ENCODE results near the gene SASH1. TPM values are rescaled to one million over a fixed set of nuclear protein-coding genes. Genes with fewer than 3 reads are reported as not detected.

Gene SASH1
- polyA plus RNA-seq, 1 donor from 2014 or later, result 7.0 TPM

DNA sequence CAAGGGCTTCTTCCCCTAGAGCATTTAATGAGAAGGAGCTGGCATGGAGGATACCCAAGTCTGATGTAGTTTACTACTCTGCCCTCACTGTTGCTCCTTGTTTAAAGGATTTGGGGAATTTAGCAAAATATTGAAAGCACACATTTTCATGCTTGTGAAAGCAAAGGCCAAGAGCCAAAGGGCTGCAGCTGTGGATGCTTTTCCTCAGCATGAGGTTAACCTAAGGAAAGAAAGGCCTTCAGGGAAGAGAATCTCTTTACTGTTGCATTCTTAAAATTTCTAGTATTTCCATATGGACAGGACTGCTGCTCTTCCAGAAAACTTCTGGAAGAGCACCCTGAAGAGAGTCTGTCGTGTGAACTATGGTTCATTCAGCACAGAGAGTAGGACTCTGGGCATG, 45.9 kb upstream of the SASH1 start:
- Histone ChIP-seq H3K27me3 (ENCODE audit: insufficient read depth, low read depth, low read length) (no peaks in the 10 kb centered on the region), H3K27ac (ENCODE audit: low read length) (no peak overlapping the region), H3F3A (ENCODE audit: insufficient read depth, low read length, poor library complexity, severe bottlenecking) (no peaks in the 10 kb centered on the region), H3K9ac (ENCODE audit: low read length) (no peak overlapping the region), H4K20me1 (ENCODE audit: insufficient read depth) (no peaks in the 10 kb centered on the region), H3K4me3 (ENCODE audit: low read length) (no peak overlapping the region), H3K9me3 (ENCODE audit: low read length) (no peaks in the 10 kb centered on the region), H2AFZ (ENCODE audit: low read depth, low read length) (no peak overlapping the region), H3K79me2 (replicated peaks; ENCODE audit: insufficient read depth, low read length) (no peaks in the 10 kb centered on the region), H3K4me2 (ENCODE audit: low read length) (no peak overlapping the region), H3K36me3 (ENCODE audit: insufficient read depth, low read length) (no peaks in the 10 kb centered on the region), H3K9me2 (ENCODE audit: insufficient read depth, low read length) (no peaks in the 10 kb centered on the region)
- TF ChIP-seq SMC3 (conservative IDR thresholded peaks at IDR 0.05; ENCODE audit: poor library complexity) (no peak), EZH2 (IDR thresholded peaks at IDR 0.05; ENCODE audit: borderline replicate concordance, insufficient read depth, low read length, poor library complexity, severe bottlenecking) (no peak)

GRCh38 chr6:148298683-148299082, 44.0 kb upstream of the SASH1 start:
- H3K27me3 ChIP-seq (ENCODE audit: insufficient read depth, low read depth, low read length), result no peaks in the 10 kb centered on the region
- no peaks in the 10 kb centered on the region for H3K36me3 ChIP-seq (ENCODE audit: insufficient read depth, low read length)
- H3F3A ChIP-seq (ENCODE audit: insufficient read depth, low read length, poor library complexity, severe bottlenecking), result no peaks in the 10 kb centered on the region
- H3K79me2 ChIP-seq (replicated peaks; ENCODE audit: insufficient read depth, low read length), result no peaks in the 10 kb centered on the region
- H3K9ac ChIP-seq (ENCODE audit: low read length), result no peak overlapping the region
- H3K9me2 ChIP-seq (ENCODE audit: insufficient read depth, low read length), result no peaks in the 10 kb centered on the region
- no peak overlapping the region for H3K4me3 ChIP-seq (ENCODE audit: low read length)
- no peaks in the 10 kb centered on the region for H3K9me3 ChIP-seq (ENCODE audit: low read length)
- H4K20me1 ChIP-seq (ENCODE audit: insufficient read depth), result no peaks in the 10 kb centered on the region
- H2AFZ ChIP-seq (ENCODE audit: low read depth, low read length), result no peak overlapping the region
- H3K27ac ChIP-seq (ENCODE audit: low read length), result no peak overlapping the region
- H3K4me2 ChIP-seq (ENCODE audit: low read length), result no peak overlapping the region
- TF ChIP-seq EP300 (conservative IDR thresholded peaks at IDR 0.05; ENCODE audit: poor library complexity, severe bottlenecking) (no peak), RAD21 (conservative IDR thresholded peaks at IDR 0.05) (no peak), TAF1 (IDR thresholded peaks at IDR 0.05; ENCODE audit: low read depth) (no peak), MXI1 (conservative IDR thresholded peaks at IDR 0.05; ENCODE audit: poor library complexity, severe bottlenecking) (no peak), REST (IDR thresholded peaks at IDR 0.05; ENCODE audit: borderline replicate concordance) (no peak), SMC3 (conservative IDR thresholded peaks at IDR 0.05; ENCODE audit: poor library complexity) (no peak), EZH2 (IDR thresholded peaks at IDR 0.05; ENCODE audit: borderline replicate concordance, insufficient read depth, low read length, poor library complexity, severe bottlenecking) (no peak), POLR2AphosphoS5 (IDR thresholded peaks at IDR 0.05) (no peak)
- TF ChIP-seq, protein P1, sequence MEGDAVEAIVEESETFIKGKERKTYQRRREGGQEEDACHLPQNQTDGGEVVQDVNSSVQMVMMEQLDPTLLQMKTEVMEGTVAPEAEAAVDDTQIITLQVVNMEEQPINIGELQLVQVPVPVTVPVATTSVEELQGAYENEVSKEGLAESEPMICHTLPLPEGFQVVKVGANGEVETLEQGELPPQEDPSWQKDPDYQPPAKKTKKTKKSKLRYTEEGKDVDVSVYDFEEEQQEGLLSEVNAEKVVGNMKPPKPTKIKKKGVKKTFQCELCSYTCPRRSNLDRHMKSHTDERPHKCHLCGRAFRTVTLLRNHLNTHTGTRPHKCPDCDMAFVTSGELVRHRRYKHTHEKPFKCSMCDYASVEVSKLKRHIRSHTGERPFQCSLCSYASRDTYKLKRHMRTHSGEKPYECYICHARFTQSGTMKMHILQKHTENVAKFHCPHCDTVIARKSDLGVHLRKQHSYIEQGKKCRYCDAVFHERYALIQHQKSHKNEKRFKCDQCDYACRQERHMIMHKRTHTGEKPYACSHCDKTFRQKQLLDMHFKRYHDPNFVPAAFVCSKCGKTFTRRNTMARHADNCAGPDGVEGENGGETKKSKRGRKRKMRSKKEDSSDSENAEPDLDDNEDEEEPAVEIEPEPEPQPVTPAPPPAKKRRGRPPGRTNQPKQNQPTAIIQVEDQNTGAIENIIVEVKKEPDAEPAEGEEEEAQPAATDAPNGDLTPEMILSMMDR (IDR thresholded peaks at IDR 0.05; ENCODE audit: poor library complexity, severe bottlenecking), result no peak

- TF ChIP-seq EP300 (conservative IDR thresholded peaks at IDR 0.05; ENCODE audit: poor library complexity, severe bottlenecking), result no peak
- no peak for TF ChIP-seq EZH2 (IDR thresholded peaks at IDR 0.05; ENCODE audit: borderline replicate concordance, insufficient read depth, low read length, poor library complexity, severe bottlenecking)
- no peak for TF ChIP-seq MXI1 (conservative IDR thresholded peaks at IDR 0.05; ENCODE audit: poor library complexity, severe bottlenecking)
- TF ChIP-seq RAD21 (conservative IDR thresholded peaks at IDR 0.05), result no peak
- no peak for TF ChIP-seq REST (IDR thresholded peaks at IDR 0.05; ENCODE audit: borderline replicate concordance)
- TF ChIP-seq TAF1 (IDR thresholded peaks at IDR 0.05; ENCODE audit: low read depth), result no peak
- TF ChIP-seq POLR2AphosphoS5 (IDR thresholded peaks at IDR 0.05), result no peak
- TF ChIP-seq, protein P1 (IDR thresholded peaks at IDR 0.05; ENCODE audit: poor library complexity, severe bottlenecking), result no peak
- TF ChIP-seq SMC3 (conservative IDR thresholded peaks at IDR 0.05; ENCODE audit: poor library complexity), result no peak
- no peak overlapping the region for H2AFZ ChIP-seq (ENCODE audit: low read depth, low read length)
- H3K36me3 ChIP-seq (ENCODE audit: insufficient read depth, low read length), result no peaks in the 10 kb centered on the region
- H3K27me3 ChIP-seq (ENCODE audit: insufficient read depth, low read depth, low read length), result no peaks in the 10 kb centered on the region
- H3K79me2 ChIP-seq (replicated peaks; ENCODE audit: insufficient read depth, low read length), result no peaks in the 10 kb centered on the region
- H3K4me2 ChIP-seq (ENCODE audit: low read length), result no peak overlapping the region
- no peak overlapping the region for H3K4me3 ChIP-seq (ENCODE audit: low read length)
- no peaks in the 10 kb centered on the region for H3F3A ChIP-seq (ENCODE audit: insufficient read depth, low read length, poor library complexity, severe bottlenecking)
- no peak overlapping the region for H3K9ac ChIP-seq (ENCODE audit: low read length)
- H3K27ac ChIP-seq (ENCODE audit: low read length), result no peak overlapping the region
- no peaks in the 10 kb centered on the region for H3K9me3 ChIP-seq (ENCODE audit: low read length)
- H4K20me1 ChIP-seq (ENCODE audit: insufficient read depth), result no peaks in the 10 kb centered on the region
- no peaks in the 10 kb centered on the region for H3K9me2 ChIP-seq (ENCODE audit: insufficient read depth, low read length)
Observed at GRCh38 chr6:148303616-148304015, 39.0 kb upstream of the SASH1 start.

Data from neural cell (in vitro differentiated cells).